Adrenal gland (tissue), 5 donors: ENCODE measurements around the gene ABCC10.

Experiments used
- CTCF ChIP-seq, 6 experiments: fragments of 450-650 bp in 4 of 6; fragments of 200-600 bp in 2 of 6; sonication (generic) in 1 of 6; IDR thresholded peaks; 1 replicate in 5 of 6; 2 replicates in 1 of 6; pipeline versions ENCODE4 v1.5.1 to v1.8.0; 2016 to 2021; ENCODE audit warnings: antibody characterized with exemption in 6 of 6, mild to moderate bottlenecking in 2 of 6, moderate library complexity in 1 of 6
- POLR2A ChIP-seq, 2 donors: fragments of 450-650 bp; IDR thresholded peaks; one replicate each; pipeline ENCODE4 v1.6.1; 2017; ENCODE audit warnings: antibody characterized with exemption in 2 of 2, mild to moderate bottlenecking in 2 of 2, moderate library complexity in 1 of 2
- donor health status: DM: no; HTN: no; CAD: no.

GRCh38 chr6:43420012-43420709 lies 7.2 kb upstream of the ABCC10 start:
- no peak for TF ChIP-seq CTCF (IDR thresholded peaks at IDR 0.05)
- no peak for TF ChIP-seq POLR2A (IDR thresholded peaks at IDR 0.05)
